GM19324 (cell line): ENCODE measurements around the gene CDKL4.
"Not testable (repeated sequence)": the region's sequence is repeated elsewhere in the genome, so short reads cannot be mapped to it uniquely, and the experiment has no call there.

Experiments used
- ATAC-seq: cut with Tn5 transposase; IDR thresholded peaks from one replicate; pipeline ENCODE4 v1.9.1; 2021; ENCODE audit warnings: mild to moderate bottlenecking, moderate library complexity; ENCODE audit not compliant: unreplicated experiment, low FRiP score

CDKL4 gene

DNA sequence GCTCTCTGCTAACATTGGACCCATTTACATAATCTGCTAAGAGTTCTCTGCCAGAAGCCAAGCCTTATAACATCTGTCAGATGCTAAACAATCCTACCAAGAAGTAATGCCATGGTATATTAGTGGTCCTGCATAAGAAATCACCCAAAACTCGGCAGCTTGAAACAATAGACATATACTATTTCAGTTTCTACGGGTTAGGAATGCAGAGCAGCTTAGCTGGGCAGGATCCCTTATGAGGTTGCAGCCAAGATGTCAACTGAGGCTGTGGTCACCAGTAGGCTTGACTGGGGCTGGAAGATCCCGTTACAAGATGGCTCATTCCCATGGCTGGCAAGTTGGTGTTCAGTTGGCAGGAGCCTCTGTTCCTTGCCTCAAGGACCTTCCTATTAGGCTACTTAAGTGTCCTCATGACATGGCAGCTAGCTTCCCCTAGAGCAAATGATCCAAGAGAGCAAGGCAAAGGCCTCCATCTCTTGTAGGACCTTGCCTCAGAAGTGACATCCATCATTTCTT, 97.8 kb downstream of the CDKL4 start:
- no peak for ATAC-seq

DNA sequence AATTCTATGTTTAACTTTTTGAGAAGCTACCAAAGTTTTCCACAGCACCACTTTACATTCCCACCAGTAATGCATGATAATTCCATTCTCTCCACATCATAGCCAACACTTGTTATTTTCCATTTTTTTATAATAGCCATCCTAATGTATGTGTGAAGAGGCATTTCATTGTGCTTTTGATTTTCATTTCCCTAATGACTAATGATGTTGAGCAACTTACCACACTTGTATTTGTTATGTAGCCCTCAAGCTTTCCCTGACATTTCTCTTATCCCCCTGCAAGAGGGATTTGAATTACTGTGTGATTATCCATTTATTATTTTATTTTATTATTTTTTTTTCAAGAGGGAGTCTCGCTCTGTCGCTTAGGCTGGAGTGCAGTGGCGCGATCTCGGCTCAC, 99.4 kb downstream of the CDKL4 start:
- no peak for ATAC-seq

DNA sequence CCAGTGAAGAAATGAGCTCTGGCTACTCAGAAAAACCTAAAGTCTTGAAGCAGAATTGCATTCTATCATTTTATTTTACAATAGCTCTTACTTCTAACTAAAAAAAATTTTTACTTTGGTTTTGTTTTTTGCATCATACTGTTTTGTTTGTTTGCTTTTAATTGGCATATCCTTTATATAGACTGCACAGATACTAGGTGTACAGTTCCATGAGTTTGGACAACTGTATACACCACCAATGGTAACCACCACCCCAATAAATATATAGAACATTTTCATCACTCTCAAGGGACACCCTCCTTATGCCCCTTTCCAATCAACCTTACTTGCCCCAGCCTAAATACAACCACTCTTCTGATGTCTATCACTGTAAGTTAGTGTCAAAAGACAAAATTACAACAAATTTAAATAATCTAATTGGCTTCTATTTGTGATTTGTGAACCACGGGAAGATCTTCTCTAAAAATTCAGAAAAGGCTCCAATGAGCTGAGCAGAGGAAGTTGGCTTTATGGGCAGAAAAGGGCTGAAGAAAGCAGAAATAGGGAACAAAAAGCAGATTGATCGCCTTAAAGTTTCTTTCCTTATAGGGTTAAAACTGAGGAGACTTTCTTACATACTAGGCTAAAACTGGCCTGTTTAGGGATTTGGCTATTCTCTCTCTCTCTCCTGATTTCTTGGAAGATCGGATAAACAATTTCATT, 100.7 kb downstream of the CDKL4 start:
- no peak for ATAC-seq

DNA sequence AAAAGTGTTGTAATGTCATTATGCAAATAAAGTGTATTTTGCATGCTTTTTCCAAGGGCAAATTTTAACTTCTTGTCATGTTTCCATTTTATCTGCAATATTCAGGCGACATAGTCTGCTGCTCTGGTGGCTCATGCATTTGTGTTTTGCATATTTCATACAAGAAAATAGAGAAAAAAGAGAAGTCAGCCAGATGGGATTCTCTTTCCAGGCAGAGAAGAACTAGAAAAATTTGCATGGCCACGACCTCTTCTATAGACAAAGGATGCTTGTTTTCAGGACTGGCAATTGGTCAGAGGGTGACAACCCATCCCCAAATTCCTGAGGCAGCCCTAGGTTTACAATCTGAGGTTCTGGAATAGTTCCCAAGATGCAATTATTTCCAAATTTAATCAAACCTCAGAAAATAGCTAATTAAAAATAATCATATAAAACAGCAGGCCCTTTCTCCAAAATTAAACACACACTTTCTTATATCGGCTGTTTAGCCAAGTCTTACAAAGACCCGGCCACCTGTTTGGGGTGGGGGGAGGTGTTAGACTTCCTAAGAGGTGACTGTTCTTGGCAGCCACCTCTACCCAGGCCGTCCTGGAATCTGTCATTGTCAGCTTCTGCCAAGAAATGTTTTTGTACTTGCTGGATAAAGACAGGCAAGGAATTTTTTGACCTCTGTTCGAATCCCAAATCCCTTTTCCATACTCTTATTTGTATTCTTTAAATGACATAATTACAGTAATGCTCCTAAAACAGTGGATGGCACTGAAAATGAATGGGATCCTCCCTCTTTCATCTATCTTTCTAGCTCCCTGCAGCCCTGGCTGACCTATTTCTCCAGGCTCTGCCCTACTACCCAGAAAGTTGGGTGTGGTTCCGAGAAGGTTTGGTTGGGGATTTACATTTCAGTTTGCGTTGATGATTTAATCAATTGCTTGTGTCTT, 102.2 kb downstream of the CDKL4 start:
- peak; percentile 65 for ATAC-seq

DNA sequence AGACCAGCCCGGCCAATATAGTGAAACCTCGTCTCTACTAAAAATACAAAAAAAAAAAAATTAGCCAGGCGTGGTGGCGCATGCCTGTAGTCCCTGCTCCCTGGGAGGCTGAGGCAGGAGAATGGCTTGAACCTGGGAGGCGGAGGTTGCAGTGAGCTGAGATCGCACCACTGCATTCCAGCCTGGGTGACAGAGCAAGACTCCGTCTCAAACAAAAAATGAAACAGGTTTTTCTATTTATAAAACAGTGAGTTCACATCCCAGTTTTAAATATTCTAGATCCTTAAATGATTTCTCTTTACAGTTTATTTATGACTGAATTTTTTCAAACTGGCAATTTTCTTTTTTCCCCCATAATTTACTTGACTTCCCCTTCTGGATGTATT, 102.8 kb downstream of the CDKL4 start:
- not testable (repeated sequence) for ATAC-seq

DNA sequence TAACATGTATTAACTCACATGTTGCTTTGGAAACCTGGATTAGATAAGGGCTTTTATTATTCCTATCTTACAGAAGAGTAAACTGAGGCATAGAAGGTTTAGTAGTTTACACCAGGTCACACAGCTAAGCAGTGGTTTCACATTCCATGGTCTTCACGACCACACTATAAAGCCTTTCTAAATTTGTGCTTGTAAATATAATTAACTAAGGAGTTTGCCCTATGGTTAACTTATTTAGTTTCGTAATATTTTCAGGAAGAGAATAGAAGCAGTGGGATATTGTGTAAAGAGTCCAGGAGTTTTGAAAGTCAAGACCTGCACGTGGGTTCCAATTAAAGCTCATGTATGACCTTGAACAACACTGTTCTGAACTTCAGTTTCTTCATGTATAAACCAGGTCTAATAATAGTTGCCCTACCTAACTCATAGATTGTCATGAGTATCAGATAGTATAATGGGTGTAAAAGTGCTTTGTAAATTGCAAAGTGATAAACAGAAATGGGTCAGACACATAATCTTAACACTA, 103.4 kb downstream of the CDKL4 start:
- ATAC-seq: no peak

DNA sequence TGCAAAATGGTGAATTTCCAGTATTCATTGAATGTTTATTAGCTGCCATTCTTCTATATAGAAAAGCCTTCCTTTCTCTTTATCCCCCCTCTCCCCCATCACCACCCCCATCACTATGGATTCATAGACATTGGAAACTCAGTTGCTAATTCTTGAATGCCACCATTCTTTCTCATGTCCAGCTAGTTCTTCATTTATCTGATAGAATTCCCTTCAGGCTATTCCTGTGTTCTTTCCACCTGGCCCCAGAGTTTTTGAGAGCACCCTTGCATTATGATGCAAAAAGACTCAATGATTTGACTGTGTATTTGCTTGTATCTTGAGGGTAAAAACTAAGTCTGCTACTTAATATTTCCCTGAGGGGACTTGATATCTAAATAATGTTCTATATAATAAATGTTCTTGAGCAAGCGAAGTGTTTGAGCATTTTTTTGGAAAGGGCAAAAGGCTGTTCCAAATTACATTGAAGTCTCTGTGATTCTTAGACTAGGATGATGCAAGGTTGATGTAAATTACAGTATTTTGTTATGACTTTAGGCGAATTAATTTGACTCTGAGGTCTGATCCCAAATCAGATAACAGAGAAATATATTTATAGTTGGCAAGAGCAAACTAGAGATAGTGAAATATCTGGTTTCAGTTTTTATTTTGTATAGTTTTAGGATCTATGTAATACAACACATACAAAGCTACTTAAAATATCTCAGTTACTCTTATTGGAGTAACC, 104.1 kb downstream of the CDKL4 start:
- no peak for ATAC-seq

DNA sequence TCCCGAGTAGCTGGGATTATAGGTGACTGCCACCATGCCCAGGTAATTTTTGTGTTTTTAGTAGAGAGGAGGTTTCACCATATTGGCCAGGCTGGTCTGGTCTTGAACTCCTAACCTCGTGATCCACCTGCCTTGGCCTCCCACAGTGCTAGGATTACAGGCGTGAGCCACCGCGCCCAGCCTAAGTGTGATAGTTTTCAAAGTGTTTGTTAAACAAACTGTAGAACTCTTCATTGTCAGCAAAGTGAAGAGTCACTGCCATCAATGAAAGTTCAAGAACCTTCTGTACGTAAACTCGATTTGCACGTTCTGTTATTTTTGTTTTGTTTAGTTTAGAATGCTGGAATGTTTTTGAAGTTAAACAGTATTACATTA, 104.9 kb downstream of the CDKL4 start:
- ATAC-seq: no peak

DNA sequence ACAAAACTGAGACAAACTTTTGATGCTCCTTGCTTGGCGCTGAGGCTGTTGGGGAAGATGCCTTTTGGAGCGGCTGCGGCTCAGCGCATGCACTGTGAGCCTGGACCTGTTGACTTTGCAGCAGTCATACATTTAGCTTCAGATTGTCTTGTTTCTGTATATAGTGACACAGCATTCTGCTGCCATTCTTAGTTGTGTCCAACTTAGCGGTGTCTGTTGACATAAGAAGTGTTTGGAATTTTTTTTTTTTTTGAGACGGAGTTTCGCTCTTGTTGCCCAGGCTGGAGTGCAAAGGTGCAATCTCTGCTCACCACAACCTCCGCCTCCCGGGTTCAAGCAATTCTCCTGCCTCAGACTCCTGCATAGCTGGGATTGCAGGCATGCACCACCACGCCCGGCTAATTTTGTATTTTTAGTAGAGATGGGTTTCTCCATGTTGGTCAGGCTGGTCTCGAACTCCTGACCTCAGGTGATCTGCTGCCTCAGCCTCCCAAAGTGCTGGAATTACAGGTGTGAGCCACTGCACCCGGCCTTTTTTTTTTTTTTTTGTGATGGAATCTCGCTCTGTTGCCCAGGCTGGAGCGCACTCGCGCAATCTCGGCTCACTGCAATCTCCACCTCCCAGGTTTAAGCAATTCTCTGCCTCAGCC, 105.5 kb downstream of the CDKL4 start:
- not testable (repeated sequence) for ATAC-seq

DNA sequence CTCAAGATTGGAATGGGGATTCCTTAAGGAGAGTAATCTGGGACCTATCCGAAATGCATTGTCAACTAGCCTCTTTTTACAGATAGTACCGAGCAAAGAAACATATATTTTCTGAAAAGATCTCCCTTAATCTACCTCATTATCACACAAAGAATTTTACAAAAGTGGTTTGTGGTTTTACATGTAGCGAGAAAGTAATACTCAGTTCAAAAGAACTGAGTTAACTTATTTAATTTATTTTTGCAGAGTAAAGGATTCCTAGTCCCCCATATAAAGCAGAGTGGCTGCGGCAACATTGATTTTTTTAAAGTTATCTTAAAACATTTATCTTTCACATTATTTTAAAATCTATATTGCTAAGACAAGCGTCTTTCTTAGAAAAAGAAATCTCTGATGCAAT, 107.0 kb downstream of the CDKL4 start:
- no peak for ATAC-seq

DNA sequence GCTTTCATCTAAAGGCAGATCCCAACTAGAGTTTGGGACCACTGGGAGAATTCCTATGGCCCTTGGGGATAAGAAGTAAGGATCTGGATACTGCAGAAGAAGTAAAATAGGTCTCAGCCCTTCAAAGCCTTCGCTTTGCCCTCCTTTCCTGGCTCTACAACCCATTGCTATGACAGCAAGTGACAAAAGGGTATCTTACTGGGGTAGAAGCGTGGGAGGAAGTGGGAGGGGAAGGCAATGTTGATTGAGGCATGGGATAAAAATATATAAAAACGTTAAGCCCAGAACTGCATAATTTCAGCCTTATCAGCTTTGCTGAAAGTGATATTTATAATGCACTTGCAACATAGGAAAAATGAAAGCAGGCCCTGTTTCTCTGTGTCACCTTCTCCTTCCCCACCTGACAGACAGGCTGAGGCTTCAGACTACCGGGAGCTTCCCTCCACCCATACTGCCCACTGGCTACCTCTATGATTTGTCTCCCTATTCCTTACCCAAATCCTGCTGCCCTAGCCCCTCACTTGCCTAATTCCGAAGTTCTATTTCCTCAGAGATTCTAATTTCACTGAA, 108.0 kb downstream of the CDKL4 start:
- ATAC-seq: no peak

DNA sequence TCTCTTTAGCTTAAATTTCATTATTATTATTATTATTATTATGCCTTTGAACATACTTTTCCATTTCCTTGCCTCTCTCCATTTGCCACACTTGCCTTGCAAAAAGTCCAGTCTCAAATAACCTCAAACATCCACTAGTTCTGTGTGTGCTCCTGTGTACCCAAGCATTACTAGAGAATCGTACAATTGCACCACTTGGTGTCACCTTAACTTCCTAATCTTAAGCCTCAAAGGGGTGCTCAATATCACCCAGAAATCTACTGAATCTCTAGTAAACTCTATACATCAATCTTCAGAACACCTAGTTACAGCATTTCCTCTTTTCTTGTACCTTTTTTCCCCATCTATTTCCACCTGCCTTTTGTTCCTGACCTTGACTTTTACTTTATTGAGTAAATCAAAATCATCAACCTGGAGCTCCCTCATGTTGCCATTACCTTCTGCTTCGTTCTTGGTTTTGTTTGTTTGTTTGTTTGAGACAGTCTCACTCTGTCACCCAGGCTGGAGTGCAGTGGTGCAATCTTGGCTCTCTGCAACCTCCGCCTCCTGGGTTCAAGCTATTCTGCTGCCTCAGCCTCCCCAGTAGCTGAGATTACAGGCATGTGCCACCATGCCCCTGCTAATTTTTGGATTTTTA, 110.4 kb downstream of the CDKL4 start:
- ATAC-seq: no peak

DNA sequence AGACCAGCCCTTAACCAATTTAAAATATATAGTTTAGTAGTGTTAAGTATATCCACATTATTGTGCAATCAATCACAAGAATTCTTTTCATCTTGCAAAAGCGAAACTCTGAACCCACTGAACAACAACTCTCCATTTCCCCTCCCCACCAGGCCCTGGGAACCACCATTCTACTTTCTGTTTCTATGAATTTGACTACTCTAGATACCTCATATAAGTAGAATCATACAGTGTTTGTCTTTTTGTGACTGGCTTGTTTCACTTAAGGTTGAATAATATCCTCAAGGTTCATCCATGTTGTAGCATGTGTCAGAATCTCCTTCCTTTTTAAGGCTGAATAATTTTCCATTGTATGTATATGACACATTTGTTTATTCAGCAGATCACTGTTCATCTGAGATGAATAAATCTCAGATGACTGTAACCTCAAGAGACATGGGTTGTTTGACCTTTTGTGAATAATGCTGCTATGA, 114.8 kb downstream of the CDKL4 start:
- ATAC-seq: peak; percentile 49

DNA sequence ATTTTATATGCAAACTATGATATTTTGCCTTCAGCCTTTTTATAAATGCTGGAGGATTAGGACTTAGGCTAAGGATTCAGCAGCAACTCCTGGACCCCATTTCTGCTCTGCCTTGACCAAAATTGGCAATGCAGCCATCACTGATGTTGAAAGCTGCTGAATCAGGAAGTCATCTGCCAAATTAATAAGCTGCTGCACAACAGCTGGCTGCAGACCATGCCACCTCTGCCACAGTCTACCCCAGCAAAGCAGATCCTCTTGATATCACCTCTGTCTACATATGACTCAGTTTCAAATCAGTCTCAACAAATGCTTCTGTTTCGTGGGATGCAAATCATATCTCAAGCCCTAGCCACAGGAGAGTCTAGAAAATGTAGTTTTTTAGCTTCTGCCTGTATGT, 115.8 kb downstream of the CDKL4 start:
- ATAC-seq: peak; percentile 44
